Retinal pigment epithelial cell (primary cell): ENCODE measurements around the gene CEP290.
"Not testable (repeated sequence)": the region's sequence is repeated elsewhere in the genome, so short reads cannot be mapped to it uniquely, and the experiment has no call there.

Experiments used
- DNase-seq: peaks from one replicate; pipeline ENCODE4 v3.0.0-alpha.2; 2010; ENCODE audit warnings: low read depth
- H3K4me3 ChIP-seq: 2 replicates; pipeline ENCODE4 v1.5.1; 2011; ENCODE audit warnings: mild to moderate bottlenecking, low read length, control low read depth, moderate library complexity
- CTCF ChIP-seq: conservative IDR thresholded peaks from 2 replicates; pipeline ENCODE4 v1.5.1; 2011; ENCODE audit warnings: low read depth, low read length, control low read depth, inconsistent platforms

The CEP290 gene

GRCh38 chr12:88056571-88056970 lies 85.3 kb downstream of the CEP290 start:
- no peak for DNase-seq
- TF ChIP-seq CTCF, result no peak
- no peak overlapping the region for H3K4me3 ChIP-seq

GRCh38 chr12:88052686-88053085 lies 89.2 kb downstream of the CEP290 start:
- DNase-seq, result no peak
- no peak overlapping the region for H3K4me3 ChIP-seq
- peak; percentile 62 for TF ChIP-seq CTCF

- TF ChIP-seq CTCF, result no peak
- H3K4me3 ChIP-seq, result no peak overlapping the region
- DNase-seq, result no peak
Observed at GRCh38 chr12:88044035-88044434, 97.9 kb downstream of the CEP290 start.

GRCh38 chr12:88037770-88038169 lies 104.1 kb downstream of the CEP290 start:
- H3K4me3 ChIP-seq, result no peak overlapping the region
- no peak for DNase-seq
- TF ChIP-seq CTCF, result no peak

- peak overlapping the region; percentile 85 for H3K4me3 ChIP-seq
- DNase-seq, result no peak
- no peak for TF ChIP-seq CTCF
Observed at GRCh38 chr12:88036353-88036965, 105.4 kb downstream of the CEP290 start.

- no peak for TF ChIP-seq CTCF
- DNase-seq, result no peak
- peak overlapping the region; percentile 85 for H3K4me3 ChIP-seq
Observed at GRCh38 chr12:88035907-88036289, 106.0 kb downstream of the CEP290 start.

GRCh38 chr12:88035271-88035906 lies 106.5 kb downstream of the CEP290 start:
- no peak for TF ChIP-seq CTCF
- no peak for DNase-seq
- peak overlapping the region; percentile 85 for H3K4me3 ChIP-seq

GRCh38 chr12:88031161-88031560 lies 110.7 kb downstream of the CEP290 start:
- DNase-seq, H3K4me3 ChIP-seq: not testable (repeated sequence)
